HG02642 (cell line): ENCODE results near the gene RBM38.

Experiments
- ATAC-seq: cut with Tn5 transposase; IDR thresholded peaks from one replicate; pipeline ENCODE4 v1.9.1; 2021; ENCODE audit warnings: mild to moderate bottlenecking; ENCODE audit not compliant: unreplicated experiment, poor library complexity

Gene RBM38

DNA sequence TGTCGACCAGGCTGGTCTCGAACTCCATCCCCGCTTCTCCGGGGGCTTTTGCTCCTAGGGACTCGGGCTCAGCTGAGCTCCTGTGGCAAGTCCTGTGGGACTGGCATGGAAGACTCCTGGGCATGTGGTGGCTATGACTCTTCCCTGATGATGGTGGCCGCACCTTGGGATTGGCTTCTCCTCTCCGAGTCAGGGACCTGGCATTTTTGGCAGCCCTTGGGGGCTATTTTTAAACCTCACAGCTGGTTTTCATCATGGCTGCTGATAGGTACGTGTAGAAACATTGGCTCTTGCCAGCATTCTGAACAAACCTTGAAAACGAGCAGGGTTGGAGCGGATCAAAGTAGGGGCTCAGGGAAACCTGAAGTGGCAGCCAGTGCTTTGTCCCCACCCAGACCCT is 54.1 kb downstream of the RBM38 start:
- ATAC-seq = no peak

GRCh38 chr20:57445774-57446173 is 54.6 kb downstream of the RBM38 start:
- no peak for ATAC-seq

GRCh38 chr20:57448764-57449354 is 57.7 kb downstream of the RBM38 start:
- ATAC-seq = no peak

GRCh38 chr20:57449398-57450354 is 58.5 kb downstream of the RBM38 start:
- no peak for ATAC-seq

DNA sequence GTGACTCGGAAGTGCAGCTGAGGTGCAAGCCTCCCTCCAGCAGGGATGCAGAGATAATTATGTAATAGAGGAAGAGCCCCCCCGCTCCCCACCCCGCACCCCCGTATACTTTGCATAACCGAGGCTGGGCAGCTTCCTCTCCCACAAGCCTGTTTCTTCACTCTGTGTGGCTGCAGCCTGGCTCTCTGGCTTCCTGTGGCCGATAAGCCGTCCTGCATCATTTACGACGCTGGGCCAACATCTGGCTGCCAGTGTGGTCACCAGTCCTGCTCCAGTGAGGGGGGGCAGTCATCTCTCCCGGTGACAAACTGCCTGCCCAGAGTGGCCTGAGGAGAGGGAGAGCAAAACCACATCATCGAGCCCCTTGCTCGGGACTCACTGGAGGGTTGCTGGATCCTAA is 59.2 kb downstream of the RBM38 start:
- ATAC-seq = peak; percentile 79

DNA sequence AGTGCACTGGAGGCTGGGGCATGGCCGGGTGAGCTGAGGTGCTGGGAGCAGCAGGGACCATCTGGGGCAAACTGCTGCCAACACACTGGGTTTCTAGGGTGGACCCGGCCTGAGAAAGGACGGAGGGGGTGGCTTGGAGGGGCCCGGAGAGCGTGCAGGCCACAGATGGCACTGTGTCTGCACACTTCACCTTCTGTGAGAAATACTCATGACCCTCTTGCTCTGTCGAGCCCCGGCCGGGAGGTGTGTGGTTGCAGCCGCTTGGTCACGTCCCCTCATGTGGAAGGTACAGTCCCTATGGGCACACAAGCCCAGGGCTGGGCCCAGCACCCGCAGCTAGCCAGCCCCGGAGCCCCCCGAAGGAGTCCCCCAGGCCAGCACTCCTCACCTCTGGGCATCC is 59.7 kb downstream of the RBM38 start:
- peak; percentile 16 for ATAC-seq

DNA sequence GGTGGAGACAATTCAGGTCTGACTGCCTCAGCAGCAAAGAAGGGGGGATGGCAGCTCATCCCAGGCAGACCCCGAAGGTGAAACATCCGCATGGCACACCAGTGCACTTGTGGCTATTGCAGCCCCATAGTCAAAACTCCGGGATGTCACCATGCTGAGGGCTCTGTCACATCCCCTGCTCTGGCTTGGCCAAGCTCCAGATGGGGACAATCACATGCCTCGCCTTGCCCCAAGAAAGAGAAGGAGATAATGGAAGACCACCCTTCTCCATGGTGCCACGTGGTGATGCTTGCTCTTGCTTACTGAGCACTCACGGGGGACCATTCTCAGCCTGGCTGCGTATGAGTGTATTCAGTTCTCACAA is 60.2 kb downstream of the RBM38 start:
- ATAC-seq = no peak

DNA sequence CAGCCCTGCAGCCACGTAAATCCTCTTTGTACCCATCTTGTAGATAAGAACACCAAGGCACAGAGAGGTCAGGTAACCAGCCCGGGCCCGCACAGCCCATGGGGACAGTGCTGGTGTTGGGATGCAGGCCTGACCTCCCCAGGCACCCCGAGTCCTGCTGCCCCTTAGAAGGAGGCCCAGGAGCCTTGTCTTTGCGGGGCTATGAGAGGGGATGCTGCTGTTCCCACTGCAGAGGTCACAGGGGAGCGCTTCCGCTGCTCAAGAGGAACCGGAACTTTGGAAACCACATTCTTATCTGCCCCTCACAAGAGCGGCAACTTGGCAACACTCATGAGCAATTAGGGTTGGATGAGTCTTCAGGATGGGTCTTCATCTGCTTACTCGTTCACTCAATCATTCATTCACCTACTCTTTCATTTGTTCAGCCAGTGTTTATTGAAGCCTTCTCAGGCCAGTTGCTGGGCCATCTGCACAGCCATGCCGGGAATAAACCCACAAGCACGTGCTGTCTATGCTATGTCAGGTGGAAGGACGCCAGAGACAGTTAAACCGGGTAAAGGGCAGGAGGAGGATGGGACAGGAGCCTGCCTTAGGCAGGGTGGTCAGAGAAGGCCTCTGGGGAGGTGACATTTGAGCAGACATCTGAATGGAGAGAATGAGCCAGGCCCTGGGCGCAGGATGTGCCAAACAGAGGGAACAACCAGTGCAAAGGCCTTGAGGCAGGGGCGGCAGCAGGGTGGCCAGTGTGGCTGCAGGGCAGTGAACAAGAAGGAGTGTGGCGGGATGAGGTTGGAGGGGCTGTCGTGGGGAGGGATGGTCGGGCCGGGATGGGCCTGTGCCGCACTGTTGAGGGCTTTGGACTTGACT is 60.8 kb downstream of the RBM38 start:
- ATAC-seq = no peak

GRCh38 chr20:57455386-57455785 is 64.2 kb downstream of the RBM38 start:
- no peak for ATAC-seq

DNA sequence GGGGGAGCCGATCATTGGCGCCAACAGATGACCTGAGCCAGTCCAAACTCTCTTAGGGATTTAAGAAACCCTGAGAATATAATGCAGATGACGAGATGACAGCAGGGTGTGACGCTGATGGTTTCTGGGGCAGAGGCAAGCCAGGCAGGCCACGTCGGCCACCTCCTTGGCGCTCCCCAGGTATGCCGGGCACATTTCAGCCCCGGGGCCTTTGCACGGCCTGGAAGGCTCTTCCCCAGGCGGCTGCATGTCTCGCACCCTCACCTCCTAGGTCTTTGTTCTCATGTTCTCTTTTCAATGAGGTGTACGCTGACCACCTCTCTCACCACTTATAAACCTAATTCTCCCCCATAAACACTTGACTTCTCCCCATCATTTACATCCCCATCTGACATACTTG is 64.9 kb downstream of the RBM38 start:
- no peak for ATAC-seq

- no peak for ATAC-seq
Measured at GRCh38 chr20:57457243-57458095, 66.3 kb downstream of the RBM38 start.

DNA sequence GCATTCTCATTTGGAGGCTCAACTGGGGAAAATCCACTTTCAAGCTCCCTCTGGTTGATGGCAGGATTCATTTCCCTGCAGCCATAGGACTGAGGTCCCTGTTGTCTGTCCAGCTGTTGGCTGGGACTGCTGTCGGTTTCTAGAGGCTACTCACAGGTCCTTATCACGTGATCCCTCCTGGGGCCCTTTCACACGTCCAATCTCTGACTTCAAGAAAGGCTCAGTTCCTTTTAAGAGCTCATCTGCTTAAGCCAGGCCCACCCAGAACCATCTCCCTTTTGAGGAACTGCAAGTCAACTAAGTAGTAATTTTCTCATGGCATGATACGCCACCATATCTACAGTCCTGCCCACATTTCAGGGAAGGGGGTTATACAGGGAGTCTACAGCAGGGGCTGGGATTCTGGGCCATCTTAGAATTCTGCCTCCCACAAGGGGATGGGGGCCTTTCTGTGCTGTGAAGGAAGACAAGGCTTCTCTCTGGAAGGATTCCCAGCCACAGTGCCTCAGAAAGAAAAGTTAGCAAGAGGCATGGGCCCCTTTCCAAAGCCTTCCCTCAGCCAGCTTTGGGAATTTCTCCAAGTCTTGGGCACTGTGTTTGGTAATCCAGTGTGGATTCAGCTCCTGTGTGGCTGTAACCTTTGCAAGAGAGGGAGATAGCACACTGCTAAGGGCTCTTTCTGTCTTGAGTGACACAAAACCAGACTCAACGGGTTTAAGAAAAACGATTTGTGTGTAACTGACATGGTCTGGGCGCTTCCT is 67.4 kb downstream of the RBM38 start:
- no peak for ATAC-seq
